ENCODE data around the gene CDH6. TPM values are rescaled to one million over a fixed set of nuclear protein-coding genes. Genes with fewer than 3 reads are reported as not detected.

The CDH6 gene
- total and polyA plus RNA-seq, 2 of the 13 experiments (the other 11 are each of a cell fraction or from before 2014, with no cell fraction given): not detected

- TF ChIP-seq, protein P1, sequence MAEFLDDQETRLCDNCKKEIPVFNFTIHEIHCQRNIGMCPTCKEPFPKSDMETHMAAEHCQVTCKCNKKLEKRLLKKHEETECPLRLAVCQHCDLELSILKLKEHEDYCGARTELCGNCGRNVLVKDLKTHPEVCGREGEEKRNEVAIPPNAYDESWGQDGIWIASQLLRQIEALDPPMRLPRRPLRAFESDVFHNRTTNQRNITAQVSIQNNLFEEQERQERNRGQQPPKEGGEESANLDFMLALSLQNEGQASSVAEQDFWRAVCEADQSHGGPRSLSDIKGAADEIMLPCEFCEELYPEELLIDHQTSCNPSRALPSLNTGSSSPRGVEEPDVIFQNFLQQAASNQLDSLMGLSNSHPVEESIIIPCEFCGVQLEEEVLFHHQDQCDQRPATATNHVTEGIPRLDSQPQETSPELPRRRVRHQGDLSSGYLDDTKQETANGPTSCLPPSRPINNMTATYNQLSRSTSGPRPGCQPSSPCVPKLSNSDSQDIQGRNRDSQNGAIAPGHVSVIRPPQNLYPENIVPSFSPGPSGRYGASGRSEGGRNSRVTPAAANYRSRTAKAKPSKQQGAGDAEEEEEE (CRISPR knock-in tag; IDR thresholded peaks at IDR 0.05; ENCODE audit: borderline replicate concordance): no peak
- TF ChIP-seq SRSF1 (optimal IDR thresholded peaks at IDR 0.05; ENCODE audit: low read depth, low read length) (no peak), HDAC6 (IDR thresholded peaks at IDR 0.05; ENCODE audit: low read depth, low read length) (no peak), SALL1 (CRISPR knock-in tag; IDR thresholded peaks at IDR 0.05) (no peak), FOXJ3 (CRISPR knock-in tag; IDR thresholded peaks at IDR 0.05; ENCODE audit: borderline replicate concordance) (no peak), CREB3 (CRISPR knock-in tag; IDR thresholded peaks at IDR 0.05) (no peak), FLYWCH1 (CRISPR knock-in tag; IDR thresholded peaks at IDR 0.05) (no peak)
Observed at GRCh38 chr5:31197183-31197582, 3.7 kb downstream of the CDH6 start (continued).

GRCh38 chr5:31204958-31205357, 11.5 kb downstream of the CDH6 start:
- intact Hi-C loops (cut with micrococcal nuclease; ENCODE audit: unreplicated experiment): no loop called here
- no peak overlapping the region for H2AFZ ChIP-seq (ENCODE audit: low read length)
- WGBS (ENCODE audit: low lambda C conversion rate): 5% methylated on average over 1 of the region's 1 CpG

More at GRCh38 chr5:31204958-31205357, 11.5 kb downstream of the CDH6 start:
- H3K79me2 ChIP-seq (ENCODE audit: insufficient read depth, low read length): no peaks in the 10 kb centered on the region
- DNase-seq (ENCODE audit: low spot score): no peak
- no peak for TF ChIP-seq ZNF143 (CRISPR knock-in tag; IDR thresholded peaks at IDR 0.05)
- no peak for TF ChIP-seq ASH2L (IDR thresholded peaks at IDR 0.05; ENCODE audit: insufficient read length, low read depth, low read length)
- TF ChIP-seq MAFK (conservative IDR thresholded peaks at IDR 0.05 in 1 of 2, IDR thresholded peaks at IDR 0.05 in 1 of 2; ENCODE audit: low read length in 2 of 2): peak; percentile 55 to 66; a peak in 3 of 4 replicates
- TF ChIP-seq MAFF (IDR thresholded peaks at IDR 0.05; ENCODE audit: low read depth, low read length): peak; percentile 55
- no TSS peak for BruUV-seq (replicated peaks)
- no peak for FAIRE-seq
- no peak for ATAC-seq
- no peak overlapping the region for H3K27ac ChIP-seq (ENCODE audit: extremely low read length, insufficient read depth, low read length)
- no peak overlapping the region for H3K4me3 ChIP-seq (replicated peaks in 1 of 3; ENCODE audit: insufficient read depth in 1 of 3, low read depth in 2 of 3, low read length in 3 of 3)
- ChIA-PET CTCF (ENCODE audit: low intra/inter-chr PET ratio, low total read pairs) (no interaction called here), POLR2A (no interaction called here)
- H3K27me3 ChIP-seq (ENCODE audit: control insufficient read depth in 1 of 2, insufficient read depth in 2 of 2, low read length in 2 of 2): no peaks in the 10 kb centered on the region
- no peak overlapping the region for H3K4me2 ChIP-seq (ENCODE audit: low read depth, low read length)
- in situ Hi-C loops (cut with HindIII; ENCODE audit: extremely low pct_ligation_motif_present, low pct_unique_long_range_greater_than_20kb): loop anchor here (25.0 kb wide), 1 partner anchor 793 kb away; no protein-coding TSS in a partner anchor
- H3K4me1 ChIP-seq (ENCODE audit: insufficient read depth, low read length): no peaks in the 10 kb centered on the region
- H3K36me3 ChIP-seq (replicated peaks in 1 of 2; ENCODE audit: control insufficient read depth in 1 of 2, insufficient read depth in 2 of 2, low read length in 2 of 2): no peaks in the 10 kb centered on the region
- no peak overlapping the region for H3K9ac ChIP-seq (ENCODE audit: insufficient read depth, low read depth, low read length)
- H3K9me3 ChIP-seq (ENCODE audit: low read length): no peaks in the 10 kb centered on the region
- no peaks in the 10 kb centered on the region for H4K20me1 ChIP-seq (ENCODE audit: insufficient read depth, low read length)
